HEK293T (cell line): Measurements from ENCODE around the gene OR2V2.

ENCODE experiments used
- BHLHE40 ChIP-seq: fragments of 450-650 bp; IDR thresholded peaks from 2 replicates; pipeline ENCODE4 v1.6.1; 2016; ENCODE audit warnings: mild to moderate bottlenecking, moderate library complexity, borderline replicate concordance
- CTBP1 ChIP-seq: fragments of 450-650 bp; IDR thresholded peaks from 2 replicates; pipeline ENCODE4 v1.6.1; 2016; ENCODE audit warnings: borderline replicate concordance
- FOXM1 ChIP-seq: fragments of 450-650 bp; IDR thresholded peaks from 2 replicates; pipeline ENCODE4 v1.6.1; 2017; ENCODE audit warnings: mild to moderate bottlenecking, borderline replicate concordance
- NFRKB ChIP-seq: fragments of 450-650 bp; IDR thresholded peaks from 2 replicates; pipeline ENCODE4 v1.6.1; 2016; ENCODE audit warnings: mild to moderate bottlenecking, moderate library complexity
- SP1 ChIP-seq: fragments of 450-650 bp; IDR thresholded peaks from 2 replicates; pipeline ENCODE4 v1.6.1; 2017
- SUZ12 ChIP-seq: fragments of 450-650 bp; IDR thresholded peaks from 2 replicates; pipeline ENCODE4 v1.6.1; 2016; ENCODE audit warnings: mild to moderate bottlenecking
- TARDBP ChIP-seq: fragments of 450-650 bp; IDR thresholded peaks from 2 replicates; pipeline ENCODE4 v1.6.1; 2016
- TF ChIP-seq, protein P1 (sequence below): fragments of 450-650 bp; IDR thresholded peaks from 2 replicates; pipeline ENCODE4 v1.6.1; 2016

DNA sequence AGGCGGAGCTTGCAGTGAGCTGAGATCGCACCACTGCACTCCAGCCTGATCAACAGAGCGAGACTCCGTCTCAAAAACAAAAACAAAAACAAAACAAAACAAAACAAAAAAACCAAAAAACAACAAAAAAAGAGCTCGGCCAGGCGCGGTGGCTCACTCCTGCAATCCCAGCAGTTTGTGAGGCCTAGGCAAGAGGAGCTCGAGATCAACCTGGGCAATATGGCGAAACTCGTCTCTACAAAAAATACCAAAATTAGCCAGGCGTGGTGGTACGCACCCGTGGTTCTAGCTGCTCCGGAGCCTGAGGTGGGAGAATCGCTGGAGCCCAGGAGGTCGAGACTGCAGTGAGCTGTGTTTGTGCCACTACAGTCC is 37.4 kb downstream of the OR2V2 start:
- TF ChIP-seq CTBP1, result no peak
- TF ChIP-seq TARDBP, result no peak
- TF ChIP-seq SP1, result no peak
- TF ChIP-seq BHLHE40, result no peak
- TF ChIP-seq SUZ12, result no peak
- TF ChIP-seq FOXM1, result no peak
- no peak for TF ChIP-seq NFRKB
- TF ChIP-seq, protein P1, sequence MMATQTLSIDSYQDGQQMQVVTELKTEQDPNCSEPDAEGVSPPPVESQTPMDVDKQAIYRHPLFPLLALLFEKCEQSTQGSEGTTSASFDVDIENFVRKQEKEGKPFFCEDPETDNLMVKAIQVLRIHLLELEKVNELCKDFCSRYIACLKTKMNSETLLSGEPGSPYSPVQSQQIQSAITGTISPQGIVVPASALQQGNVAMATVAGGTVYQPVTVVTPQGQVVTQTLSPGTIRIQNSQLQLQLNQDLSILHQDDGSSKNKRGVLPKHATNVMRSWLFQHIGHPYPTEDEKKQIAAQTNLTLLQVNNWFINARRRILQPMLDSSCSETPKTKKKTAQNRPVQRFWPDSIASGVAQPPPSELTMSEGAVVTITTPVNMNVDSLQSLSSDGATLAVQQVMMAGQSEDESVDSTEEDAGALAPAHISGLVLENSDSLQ, result no peak
